IgD-negative memory B cell (primary cell): Measurements from ENCODE around the gene RNF41. TPM values are rescaled to one million over a fixed set of nuclear protein-coding genes. Genes with fewer than 3 reads are reported as not detected.
A peak's percentile ranks its signal among the peaks of the same experiment; 100 is the strongest.

Experiments
- H3K27ac Mint-ChIP-seq, 3 donors: one replicate each; pipeline ENCODE4 v1.8.0; 2020 to 2022; ENCODE audit warnings: mild to moderate bottlenecking in 3 of 3, mixed read lengths in 3 of 3, moderate library complexity in 1 of 3
- H3K27me3 Mint-ChIP-seq: one replicate; pipeline ENCODE4 v1.8.0; 2021; ENCODE audit warnings: mixed read lengths
- H3K36me3 Mint-ChIP-seq: one replicate; pipeline ENCODE4 v1.8.0; 2020; ENCODE audit warnings: mild to moderate bottlenecking, mixed read lengths
- H3K4me1 Mint-ChIP-seq, 3 donors: one replicate each; pipeline ENCODE4 v1.8.0; 2020 to 2022; ENCODE audit warnings: mixed read lengths in 3 of 3, mild to moderate bottlenecking in 1 of 3
- H3K4me3 Mint-ChIP-seq, 4 donors: one replicate each; pipeline ENCODE4 v1.8.0; 2020 to 2022; ENCODE audit warnings: mild to moderate bottlenecking in 4 of 4, mixed read lengths in 4 of 4, moderate library complexity in 3 of 4
- H3K9me3 Mint-ChIP-seq, 3 donors: one replicate each; pipeline ENCODE4 v1.8.0; 2020 to 2021; ENCODE audit warnings: mixed read lengths in 3 of 3, mild to moderate bottlenecking in 1 of 3
- polyA plus RNA-seq: library from polyadenylated mRNA; unstranded; fragments of 300-500 nt; fragmentation: Illumina TruSeq; gene quantifications from one replicate; pipeline ENCODE4 v1.2.3, GENCODE V29; 2021

The RNF41 gene
- polyA plus RNA-seq, 1 donor from 2014 or later, result 104 TPM

DNA sequence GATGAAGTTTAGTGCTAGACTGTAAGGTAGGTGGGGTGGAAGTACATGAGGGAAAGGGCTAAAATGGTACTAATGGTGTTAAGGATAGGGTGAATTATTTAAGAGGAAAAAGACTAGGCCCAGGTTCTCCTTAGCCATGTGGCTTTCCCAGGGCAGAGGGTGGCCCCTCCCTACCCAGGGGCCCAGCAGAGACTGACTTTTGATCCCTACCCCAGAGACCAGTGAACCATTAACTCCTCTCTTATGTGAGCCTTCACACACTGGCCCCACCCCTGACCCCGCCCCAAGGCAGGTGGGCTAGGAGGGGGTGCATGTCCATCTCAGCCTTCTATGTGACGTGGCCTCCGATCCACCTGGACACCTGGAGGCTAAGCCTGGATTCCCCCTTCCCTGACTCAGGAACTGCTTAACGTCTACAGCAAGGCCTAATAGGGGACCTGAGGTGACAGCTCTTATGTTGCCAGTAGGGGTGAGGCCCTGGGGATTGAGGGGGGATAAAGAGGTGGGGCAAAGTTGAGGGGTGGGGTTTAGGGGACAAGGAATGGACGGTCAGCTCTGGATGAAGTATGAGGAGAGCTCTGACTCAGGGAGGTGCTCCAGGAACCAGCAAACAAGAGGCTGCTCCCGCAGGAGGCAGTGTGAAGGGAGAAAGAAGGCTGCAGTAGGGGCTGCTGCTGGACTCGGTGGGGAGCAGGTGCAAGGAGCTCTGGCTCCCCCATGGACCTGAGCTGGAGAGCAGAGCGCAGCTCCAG, 8.9 kb upstream of the RNF41 start:
- H3K4me1 Mint-ChIP-seq, result peaks cover 0 to 2% (median 0%) of the 10 kb centered on the region in 3 donors
- peak overlapping the region in 1 of 3 donors; percentile 19 for H3K27ac Mint-ChIP-seq
- H3K27me3 Mint-ChIP-seq, result no peaks in the 10 kb centered on the region
- no peaks in the 10 kb centered on the region for H3K9me3 Mint-ChIP-seq
- H3K4me3 Mint-ChIP-seq, result no peak overlapping the region
- no peaks in the 10 kb centered on the region for H3K36me3 Mint-ChIP-seq

DNA sequence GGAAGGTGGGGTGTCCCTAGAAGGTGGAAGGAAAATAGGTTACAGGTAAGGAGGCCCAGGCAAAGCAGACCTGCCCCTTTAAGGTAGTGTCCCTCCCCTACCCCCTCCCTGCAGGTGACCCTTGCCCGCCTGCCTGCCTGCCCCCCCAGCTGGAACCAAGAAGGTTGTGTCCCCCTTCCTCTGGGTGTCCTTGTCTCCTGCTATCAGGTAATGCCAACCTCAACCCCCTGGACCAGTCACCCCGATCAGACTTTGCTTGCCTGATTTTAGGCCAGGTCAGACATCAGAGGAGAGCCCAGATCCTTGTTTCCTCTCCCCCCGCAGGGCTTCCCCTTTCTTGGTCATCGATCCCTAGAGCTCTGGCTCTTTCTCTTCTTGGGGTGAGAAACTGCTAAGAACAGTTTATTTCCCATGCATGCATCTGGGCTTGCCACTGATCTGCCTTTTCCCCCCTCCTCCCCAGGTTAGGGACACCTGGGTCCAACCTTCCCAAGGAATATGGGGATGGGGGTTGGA, 8.3 kb upstream of the RNF41 start, which contains the start of gene SLC39A5:
TSS of gene SLC39A5 (plus strand) at position 136 of the 516 bp plus-strand sequence. CDS start 1,224 bp downstream, outside the sequence.
- Mint-ChIP-seq H3K4me3 (no peak within 1 kb of the TSS), H3K4me1 (peaks cover 0 to 7% (median 6%) of the 10 kb centered on the region in 3 donors), H3K36me3 (no peaks in the 10 kb centered on the region), H3K27ac (peak within 1 kb of the TSS in 2 of 3 donors; percentile 19 to 71), H3K27me3 (no peaks in the 10 kb centered on the region), H3K9me3 (no peaks in the 10 kb centered on the region)

DNA sequence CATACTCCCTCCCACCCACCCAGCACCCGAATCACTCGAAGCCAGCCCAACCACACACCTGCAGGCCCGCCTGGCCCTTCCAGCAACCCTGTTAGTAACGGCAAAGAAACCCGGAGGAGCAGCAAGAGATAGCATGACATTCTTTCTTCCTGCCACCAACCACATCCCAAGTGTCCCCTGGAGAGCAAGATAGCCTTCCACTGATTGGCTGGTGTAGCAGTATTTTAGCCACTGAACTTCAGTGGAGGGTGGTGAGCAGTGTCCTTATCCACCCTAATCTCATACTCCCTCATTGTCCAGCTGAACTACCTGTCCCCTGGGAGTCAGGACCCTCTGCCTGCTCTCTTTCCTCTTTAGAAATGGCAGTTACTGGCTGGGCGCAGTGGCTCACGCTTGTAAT, 7.4 kb upstream of the RNF41 start:
- Mint-ChIP-seq H3K4me1 (peaks cover under 1 to 10% (median 7%) of the 10 kb centered on the region in 3 donors), H3K27me3 (no peaks in the 10 kb centered on the region), H3K27ac (no peak overlapping the region), H3K4me3 (no peak overlapping the region), H3K36me3 (no peaks in the 10 kb centered on the region), H3K9me3 (no peaks in the 10 kb centered on the region)

DNA sequence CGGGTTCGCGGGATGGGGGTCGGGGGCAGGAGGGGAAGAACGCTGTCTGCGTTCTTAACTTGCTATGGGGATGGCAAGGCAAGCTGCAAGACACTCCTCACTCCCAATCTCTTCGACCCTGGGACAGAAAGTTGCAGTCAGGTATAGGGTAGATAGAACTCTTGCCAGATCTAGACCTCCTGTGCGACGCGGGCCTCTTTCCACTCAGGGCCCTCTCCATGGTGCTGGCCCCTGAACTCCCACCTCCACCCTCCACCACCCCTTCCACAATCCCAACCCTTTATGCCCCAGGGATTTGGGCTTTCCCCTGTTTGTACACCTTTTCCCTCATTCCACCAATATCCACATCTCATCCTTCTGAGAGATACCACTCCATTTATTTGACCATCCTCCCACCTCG, 3.2 kb upstream of the RNF41 start:
- no peaks in the 10 kb centered on the region for H3K27me3 Mint-ChIP-seq
- peak overlapping the region; percentile 84 to 94 (median 91) for H3K4me3 Mint-ChIP-seq
- peak overlapping the region; percentile 65 to 97 (median 95) for H3K27ac Mint-ChIP-seq
- no peaks in the 10 kb centered on the region for H3K9me3 Mint-ChIP-seq
- peaks cover 1% of the 10 kb centered on the region for H3K36me3 Mint-ChIP-seq
- peaks cover 20 to 32% (median 22%) of the 10 kb centered on the region in 3 donors for H3K4me1 Mint-ChIP-seq

DNA sequence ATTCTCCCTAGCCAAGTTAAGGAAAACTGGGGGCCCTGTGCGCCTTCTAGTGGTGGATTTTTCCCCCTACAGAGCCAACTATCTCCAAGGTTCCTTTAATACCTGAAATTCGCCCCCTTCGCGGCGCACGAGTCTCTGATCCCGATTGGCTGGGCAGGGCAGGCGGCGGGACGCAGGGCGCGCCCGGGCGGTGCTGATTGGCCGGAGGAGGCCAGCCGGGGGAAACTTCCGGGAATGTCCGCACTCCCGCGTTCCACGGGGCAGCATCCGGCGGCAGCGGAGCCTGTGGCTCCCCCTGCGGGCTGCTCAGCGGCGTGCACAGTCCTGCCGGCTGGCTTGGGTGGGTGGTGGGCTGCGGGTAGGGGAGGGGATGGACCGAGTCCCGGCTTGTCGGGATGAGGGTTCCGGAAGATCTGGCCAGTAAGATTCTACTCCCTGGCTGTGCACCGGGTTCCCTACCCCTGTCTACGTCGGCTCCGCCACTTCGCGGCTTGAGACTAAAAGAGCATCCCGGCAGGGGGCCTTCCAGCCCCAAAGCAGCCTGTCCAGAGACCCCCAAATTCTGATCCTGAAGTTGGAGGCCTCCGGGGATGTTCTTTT, 2.5 kb upstream of the RNF41 start, which contains the start of gene NABP2:
TSS of gene NABP2 (plus strand) at position 241 of the 600 bp plus-strand sequence. CDS start 515 bp downstream, outside the sequence.
- H3K9me3 Mint-ChIP-seq, result no peaks in the 10 kb centered on the region
- peak within 1 kb of the TSS; percentile 89 to 97 (median 95) for H3K27ac Mint-ChIP-seq
- H3K4me1 Mint-ChIP-seq, result peaks cover 20 to 34% (median 22%) of the 10 kb centered on the region in 3 donors
- peaks cover 1% of the 10 kb centered on the region for H3K36me3 Mint-ChIP-seq
- peak within 1 kb of the TSS; percentile 84 to 100 (median 92) for H3K4me3 Mint-ChIP-seq
- no peaks in the 10 kb centered on the region for H3K27me3 Mint-ChIP-seq

DNA sequence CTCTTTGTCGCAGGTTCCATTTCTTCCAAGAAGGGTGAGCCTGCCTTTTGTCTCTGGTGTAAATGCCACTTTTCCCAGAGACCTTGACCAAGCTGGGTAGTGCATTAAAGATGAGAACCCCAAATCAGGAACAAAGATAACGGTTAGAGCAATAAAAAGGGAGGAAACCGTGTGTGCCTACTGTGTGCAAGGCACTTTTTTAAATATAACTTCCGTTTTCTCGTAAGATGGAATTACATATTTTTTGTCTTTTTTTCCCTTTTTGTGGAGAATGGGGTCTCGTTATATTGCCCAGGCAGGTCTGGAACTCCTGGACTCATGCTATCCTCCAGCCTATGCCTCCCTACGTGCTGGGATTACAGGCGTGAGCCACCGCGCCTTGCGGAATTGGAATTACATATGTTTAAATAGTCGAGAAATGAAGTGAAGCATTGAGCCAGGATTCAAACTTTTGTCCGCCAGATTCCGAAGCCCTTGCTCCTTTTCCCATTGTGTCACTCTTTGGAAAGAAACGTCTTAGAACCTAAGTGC, 1.9 kb upstream of the RNF41 start:
- H3K4me3 Mint-ChIP-seq, result peak overlapping the region; percentile 84 to 100 (median 92)
- peak overlapping the region; percentile 89 to 97 (median 95) for H3K27ac Mint-ChIP-seq
- peaks cover 1% of the 10 kb centered on the region for H3K36me3 Mint-ChIP-seq
- H3K4me1 Mint-ChIP-seq, result peaks cover 20 to 34% (median 22%) of the 10 kb centered on the region in 3 donors
- H3K9me3 Mint-ChIP-seq, result no peaks in the 10 kb centered on the region
- H3K27me3 Mint-ChIP-seq, result no peaks in the 10 kb centered on the region

DNA sequence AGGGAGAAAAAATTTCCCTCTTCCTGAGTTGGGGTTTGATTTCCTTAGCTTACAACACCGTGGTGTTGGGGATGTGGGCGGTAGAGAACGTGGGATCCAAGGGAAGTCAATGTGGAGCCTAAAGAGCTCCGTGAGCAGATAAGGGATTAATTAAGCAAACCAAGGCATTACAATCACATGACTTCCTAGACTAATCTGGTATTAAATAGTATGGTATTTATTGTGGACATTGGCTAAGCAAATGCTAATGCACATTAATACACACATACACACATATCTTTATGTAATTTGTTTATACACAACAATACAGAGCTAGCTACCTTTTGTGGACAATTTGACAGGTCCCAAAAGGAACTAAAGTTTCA, 791 bp upstream of the RNF41 start:
- H3K9me3 Mint-ChIP-seq, result no peaks in the 10 kb centered on the region
- peaks cover 1% of the 10 kb centered on the region for H3K36me3 Mint-ChIP-seq
- peaks cover 20 to 34% (median 22%) of the 10 kb centered on the region in 3 donors for H3K4me1 Mint-ChIP-seq
- peak overlapping the region; percentile 90 to 100 (median 98) for H3K4me3 Mint-ChIP-seq
- peak overlapping the region; percentile 95 to 98 (median 97) for H3K27ac Mint-ChIP-seq
- H3K27me3 Mint-ChIP-seq, result no peaks in the 10 kb centered on the region

DNA sequence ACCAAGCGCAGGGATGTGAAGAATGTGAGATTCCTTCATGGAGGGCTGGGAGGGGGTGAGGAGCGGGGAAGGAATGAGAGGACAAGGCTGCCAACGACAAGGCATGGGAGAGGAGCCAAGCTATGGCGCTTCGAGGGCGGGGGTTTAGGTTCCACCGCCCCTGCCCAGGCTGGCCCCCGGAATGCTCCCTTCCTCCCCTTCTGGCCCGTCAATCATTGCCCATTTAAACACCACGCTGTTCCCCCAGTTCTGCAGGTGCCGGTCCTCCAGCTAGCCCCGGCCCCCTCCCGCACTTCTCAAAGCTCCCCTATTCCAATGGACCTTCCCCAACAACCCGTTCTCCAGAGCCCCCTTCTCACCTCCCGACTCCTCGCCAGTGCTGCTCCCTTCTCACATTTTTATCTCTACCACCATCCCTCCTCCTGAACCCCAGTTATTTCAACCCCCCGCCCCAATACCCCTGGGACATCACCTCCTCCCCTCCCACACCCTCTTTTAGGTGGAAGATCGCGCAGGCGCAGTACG, 428 bp downstream of the RNF41 start:
- no peaks in the 10 kb centered on the region for H3K27me3 Mint-ChIP-seq
- H3K27ac Mint-ChIP-seq, result peak overlapping the region; percentile 95 to 98 (median 97)
- H3K9me3 Mint-ChIP-seq, result no peaks in the 10 kb centered on the region
- peaks cover 1% of the 10 kb centered on the region for H3K36me3 Mint-ChIP-seq
- peaks cover 20 to 37% (median 22%) of the 10 kb centered on the region in 3 donors for H3K4me1 Mint-ChIP-seq
- peak overlapping the region; percentile 90 to 100 (median 98) for H3K4me3 Mint-ChIP-seq

DNA sequence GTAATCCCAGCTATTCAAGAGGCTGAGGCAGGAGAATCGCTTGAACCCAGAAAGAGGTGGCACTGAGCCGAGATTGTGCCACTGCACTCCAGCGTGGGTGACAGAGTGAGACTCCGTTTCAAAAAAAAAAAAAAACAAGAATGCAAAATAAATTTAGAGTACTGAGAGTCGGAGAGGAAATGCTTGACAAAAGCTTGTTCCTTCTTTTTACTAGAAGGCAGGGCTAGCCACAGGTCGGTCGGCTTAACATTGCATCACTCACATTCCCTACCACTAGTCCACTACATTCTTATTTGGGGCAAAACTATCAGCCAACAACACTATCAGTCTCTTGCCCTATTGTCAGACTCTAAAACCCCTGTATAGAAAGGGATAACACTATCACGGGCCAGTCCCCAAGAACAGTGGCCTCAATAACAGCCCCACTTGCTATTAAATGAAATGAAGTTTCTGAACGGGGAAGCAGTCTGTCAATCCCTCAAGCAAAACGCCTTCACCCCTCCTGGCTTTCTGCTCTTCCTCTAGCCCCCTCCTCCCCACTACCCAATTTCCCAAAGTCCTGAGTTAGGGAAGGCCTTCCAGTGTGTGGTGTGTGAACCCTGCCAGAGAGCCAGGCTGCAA, 1.0 kb downstream of the RNF41 start:
- Mint-ChIP-seq H3K4me1 (peaks cover 20 to 37% (median 22%) of the 10 kb centered on the region in 3 donors), H3K27ac (peak overlapping the region; percentile 95 to 98 (median 97)), H3K27me3 (no peaks in the 10 kb centered on the region), H3K4me3 (peak overlapping the region; percentile 90 to 100 (median 98)), H3K36me3 (peaks cover 1% of the 10 kb centered on the region), H3K9me3 (no peaks in the 10 kb centered on the region)

DNA sequence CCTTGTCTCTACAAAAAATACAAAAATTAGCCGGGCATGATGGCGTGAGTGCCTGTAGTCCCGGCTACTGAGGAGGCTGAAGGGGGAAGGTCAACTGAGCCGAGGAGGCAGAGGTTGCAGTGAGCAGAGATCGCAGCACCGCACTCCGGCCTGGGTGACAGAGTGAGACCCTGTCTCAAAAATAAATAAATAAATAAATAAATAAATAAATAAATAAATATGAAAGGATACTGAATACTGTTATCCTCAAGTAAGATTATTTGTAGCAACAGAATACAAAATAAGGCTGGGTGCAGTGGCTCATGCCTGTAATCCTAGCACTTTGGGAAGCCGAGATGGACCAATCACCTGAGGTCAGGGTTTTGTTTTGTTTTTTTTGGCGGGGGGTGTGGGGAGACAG, 1.9 kb downstream of the RNF41 start:
- peaks cover 15 to 31% (median 20%) of the 10 kb centered on the region in 3 donors for H3K4me1 Mint-ChIP-seq
- H3K27me3 Mint-ChIP-seq, result no peaks in the 10 kb centered on the region
- H3K36me3 Mint-ChIP-seq, result peaks cover 3% of the 10 kb centered on the region
- H3K9me3 Mint-ChIP-seq, result no peaks in the 10 kb centered on the region
- peak overlapping the region in 3 of 4 donors; percentile 33 to 55 (median 43) for H3K4me3 Mint-ChIP-seq
- peak overlapping the region; percentile 53 to 98 (median 95) for H3K27ac Mint-ChIP-seq

DNA sequence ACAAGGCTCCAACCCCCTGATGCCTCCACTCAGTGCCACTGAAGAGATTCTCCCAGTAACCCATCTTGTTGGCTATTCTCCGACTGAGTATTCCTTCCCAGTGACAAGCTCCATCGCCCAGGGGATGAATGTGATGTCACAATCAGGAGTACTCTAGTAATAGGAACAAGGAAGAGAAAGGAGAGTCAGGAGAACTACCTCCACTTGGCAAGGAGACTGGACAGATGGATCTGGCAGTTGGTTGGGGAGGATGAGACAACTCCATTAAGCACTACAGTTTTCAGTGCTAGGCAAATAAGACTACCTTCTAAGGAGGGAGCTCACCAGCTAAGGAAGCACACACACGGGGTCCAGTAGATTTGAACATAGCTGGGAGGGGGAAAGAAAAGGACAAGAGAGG, 5.3 kb downstream of the RNF41 start:
- H3K4me3 Mint-ChIP-seq, result no peak overlapping the region
- H3K9me3 Mint-ChIP-seq, result no peaks in the 10 kb centered on the region
- H3K27ac Mint-ChIP-seq, result peak overlapping the region in 1 of 3 donors; percentile 52
- H3K36me3 Mint-ChIP-seq, result peaks cover 1% of the 10 kb centered on the region
- H3K4me1 Mint-ChIP-seq, result peaks cover 0 to 11% (median 5%) of the 10 kb centered on the region in 3 donors
- H3K27me3 Mint-ChIP-seq, result no peaks in the 10 kb centered on the region

DNA sequence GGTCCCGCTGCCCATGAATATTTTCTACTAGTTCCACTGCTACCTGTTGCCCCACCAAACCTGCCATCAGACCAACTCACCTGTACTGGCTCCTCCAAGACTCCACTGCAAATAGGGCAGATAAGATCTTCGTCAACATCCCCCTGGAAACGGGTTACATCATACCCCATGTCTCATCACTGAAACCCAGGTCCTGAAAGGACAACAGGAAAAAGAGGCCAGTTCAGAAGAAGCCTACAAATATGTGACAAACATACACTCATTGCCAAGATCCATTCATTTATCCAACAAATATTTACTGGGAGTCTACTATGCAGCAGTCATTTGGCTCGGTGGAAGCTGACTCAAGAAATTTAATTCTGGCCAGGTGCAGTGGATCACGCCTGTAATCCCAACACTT, 7.8 kb downstream of the RNF41 start:
- peaks cover 1% of the 10 kb centered on the region for H3K36me3 Mint-ChIP-seq
- no peak overlapping the region for H3K4me3 Mint-ChIP-seq
- peak overlapping the region in 2 of 3 donors; percentile 31 to 68 for H3K27ac Mint-ChIP-seq
- H3K9me3 Mint-ChIP-seq, result no peaks in the 10 kb centered on the region
- peaks cover 0 to 7% (median 4%) of the 10 kb centered on the region in 3 donors for H3K4me1 Mint-ChIP-seq
- H3K27me3 Mint-ChIP-seq, result no peaks in the 10 kb centered on the region

DNA sequence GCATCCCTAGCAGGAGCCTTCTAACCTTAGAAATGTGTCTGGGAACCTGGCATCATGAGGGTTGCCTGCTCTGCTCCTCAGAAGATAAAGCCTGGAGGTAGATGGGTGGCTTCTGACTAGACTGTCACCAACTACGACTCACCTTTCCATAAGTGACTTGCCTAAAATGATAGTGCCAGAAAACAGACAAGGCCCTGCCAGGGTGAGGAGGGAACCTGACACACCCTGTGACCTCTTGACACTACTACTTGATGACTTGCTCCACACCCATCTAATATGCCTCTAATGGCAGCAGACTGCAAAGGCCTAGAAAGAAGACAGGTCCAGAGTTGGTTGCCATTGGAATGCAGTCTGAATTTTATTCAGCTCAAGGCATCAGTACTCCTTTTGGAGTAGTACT, 9.4 kb downstream of the RNF41 start:
- Mint-ChIP-seq H3K36me3 (peaks cover 3% of the 10 kb centered on the region), H3K27me3 (no peaks in the 10 kb centered on the region), H3K4me1 (peaks cover 8 to 14% (median 13%) of the 10 kb centered on the region in 3 donors), H3K4me3 (no peak overlapping the region), H3K27ac (peak overlapping the region in 1 of 3 donors; percentile 87), H3K9me3 (no peaks in the 10 kb centered on the region)

DNA sequence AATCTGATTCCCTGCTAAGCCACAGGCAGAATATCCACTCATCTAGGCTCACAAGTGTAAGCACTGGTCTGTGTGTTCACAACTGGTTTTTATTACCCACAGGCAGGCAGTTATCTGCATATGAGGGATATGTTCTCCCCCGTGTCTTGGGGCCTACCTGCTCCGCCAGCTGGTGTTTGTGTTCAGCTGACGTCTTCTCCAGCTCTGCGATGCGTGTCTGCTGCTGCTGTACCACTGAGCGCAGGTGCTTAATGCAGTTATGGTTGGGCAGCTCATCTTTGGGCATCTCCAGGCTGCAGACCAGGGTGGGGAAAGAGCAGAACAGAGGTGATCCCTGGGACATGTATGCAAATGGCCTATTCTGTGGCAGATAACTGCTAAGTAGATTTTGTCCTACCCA, 13.7 kb downstream of the RNF41 start:
- H3K9me3 Mint-ChIP-seq, result no peaks in the 10 kb centered on the region
- peaks cover 13 to 19% (median 18%) of the 10 kb centered on the region in 3 donors for H3K4me1 Mint-ChIP-seq
- H3K27me3 Mint-ChIP-seq, result no peaks in the 10 kb centered on the region
- H3K36me3 Mint-ChIP-seq, result peaks cover 11% of the 10 kb centered on the region
- H3K27ac Mint-ChIP-seq, result peak overlapping the region; percentile 62 to 91 (median 90)
- peak overlapping the region in 1 of 4 donors; percentile 68 for H3K4me3 Mint-ChIP-seq
